Right lobe of liver (tissue), 6 donors: Measurements from ENCODE around the gene LGALS7. TPM values are rescaled to one million over a fixed set of nuclear protein-coding genes. Genes with fewer than 3 reads are reported as not detected.

Experiments used
- ATAC-seq, 4 donors: fragments of 200-7000 bp; cut with Tn5 transposase; one replicate each; pipeline ENCODE4 v1.9.1; 2020; ENCODE audit warnings: mild to moderate bottlenecking in 4 of 4, moderate library complexity in 4 of 4
- DNase-seq, 3 donors: peaks; one replicate each; pipeline ENCODE4 v3.0.0-alpha.2; 2020
- H3K27ac ChIP-seq, 3 donors: fragments of 200-600 bp; one replicate each; pipeline ENCODE4 v1.8.0; 2022
- H3K27me3 ChIP-seq, 2 donors: fragments of 200-600 bp; one replicate each; pipeline ENCODE4 v1.8.0; 2022
- H3K36me3 ChIP-seq, 4 donors: fragments of 200-600 bp; sonication (generic) in 1 of 4; one replicate each; pipeline versions ENCODE4 v1.5.1 to v1.8.0; 2017 to 2022; ENCODE audit warnings: control low read depth in 1 of 4
- H3K4me1 ChIP-seq, 4 donors: fragments of 200-600 bp; sonication (generic) in 1 of 4; one replicate each; pipeline versions ENCODE4 v1.5.1 to v1.8.0; 2017 to 2022; ENCODE audit warnings: control low read depth in 1 of 4
- H3K4me3 ChIP-seq, 3 donors: fragments of 200-600 bp; one replicate each; pipeline ENCODE4 v1.8.0; 2022
- H3K9me3 ChIP-seq, 4 donors: fragments of 200-600 bp; sonication (generic) in 1 of 4; one replicate each; pipeline versions ENCODE4 v1.5.1 to v1.8.0; 2017 to 2022; ENCODE audit warnings: control low read depth in 1 of 4
- POLR2A ChIP-seq: fragments of 450-650 bp; IDR thresholded peaks from one replicate; pipeline ENCODE4 v1.6.1; 2017; ENCODE audit warnings: antibody characterized with exemption, mild to moderate bottlenecking
- WGBS: methylation state at CpG from one replicate; pipeline ENCODE4 v1.1.6; 2018; ENCODE audit warnings: low coverage, low lambda C conversion rate; ENCODE audit not compliant: insufficient coverage; ENCODE audit errors: missing lambda C conversion rate; 5-methylcytosine and 5-hydroxymethylcytosine counted together
- intact Hi-C, 2 donors: fragments of 100-400 bp; cut with DNase I; formaldehyde crosslinking; loops; one replicate each; pipeline versions ENCODE4 v1.11.2 to v1.14.1; 2022
- total RNA-seq, 6 experiments: library from RNA; depleted of rRNA in 2 of 6; stranded (reverse); fragments of >200 nt in 2 of 6; fragmentation: NEBNext Ultra II Directional in 3 of 6; extraction: Animal tissue kit (Norgen Biotek cat#: 25700) in 3 of 6; gene quantifications; one replicate each; pipeline versions ENCODE4 v1.1.0 to v1.2.4, GENCODE V29; 2016 to 2023
- TF ChIP-seq, protein P1 (sequence below), 4 donors: fragments of 200-600 bp in 3 of 4; fragments of 450-650 bp in 1 of 4; IDR thresholded peaks; one replicate each; pipeline versions ENCODE4 v1.5.1 to v1.8.0; 2016 to 2022; ENCODE audit warnings: antibody characterized with exemption in 4 of 4, mild to moderate bottlenecking in 2 of 4
- donor health status: DM: no; HTN: yes; CAD: no.
- donor health status: DM: no; HTN: no; CAD: no.
- donor health status: DM: no; HTN: no; CAD: no.
- donor health status: DM: no; HTN: yes; CAD: no.
- donor health status: DM: no; HTN: yes; CAD: no.

LGALS7 gene
- total RNA-seq, 6 experiments from 2014 or later: not detected

DNA sequence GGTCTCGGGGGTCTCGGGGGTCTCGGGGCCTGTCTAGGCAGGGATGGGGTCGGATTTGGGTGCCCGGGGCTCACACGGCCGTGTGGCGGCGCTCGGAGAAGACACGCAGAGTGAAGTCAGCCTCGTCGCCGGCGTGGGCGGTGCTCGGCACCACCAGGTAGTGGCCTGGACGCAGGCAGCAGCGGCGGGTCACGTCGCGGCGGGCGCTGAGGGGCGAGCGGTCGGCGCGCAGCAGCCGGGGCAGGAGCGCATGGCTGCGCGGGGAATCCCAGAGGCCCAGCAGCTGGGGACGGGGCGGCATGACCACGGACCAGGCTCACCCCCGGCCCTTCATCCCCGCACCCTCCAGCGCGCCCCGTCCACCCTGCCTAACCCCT, 37.3 kb downstream of the LGALS7 start:
- intact Hi-C loops: no loop called here
- DNase-seq (peak; percentile 67 to 76 (median 75)), ATAC-seq (peak; percentile 20 to 69 (median 42))
- 0% methylated on average over 1 of the region's 42 CpGs for WGBS
- Histone ChIP-seq H3K27ac (peak overlapping the region; percentile 33 to 53 (median 40)), H3K4me3 (peak overlapping the region; percentile 27 to 54 (median 32)), H3K36me3 (peaks cover 0 to 4% (median 0%) of the 10 kb centered on the region in 4 donors), H3K4me1 (peaks cover 0 to 12% (median 3%) of the 10 kb centered on the region in 4 donors), H3K9me3 (no peaks in the 10 kb centered on the region), H3K27me3 (no peaks in the 10 kb centered on the region)
- TF ChIP-seq, protein P1, sequence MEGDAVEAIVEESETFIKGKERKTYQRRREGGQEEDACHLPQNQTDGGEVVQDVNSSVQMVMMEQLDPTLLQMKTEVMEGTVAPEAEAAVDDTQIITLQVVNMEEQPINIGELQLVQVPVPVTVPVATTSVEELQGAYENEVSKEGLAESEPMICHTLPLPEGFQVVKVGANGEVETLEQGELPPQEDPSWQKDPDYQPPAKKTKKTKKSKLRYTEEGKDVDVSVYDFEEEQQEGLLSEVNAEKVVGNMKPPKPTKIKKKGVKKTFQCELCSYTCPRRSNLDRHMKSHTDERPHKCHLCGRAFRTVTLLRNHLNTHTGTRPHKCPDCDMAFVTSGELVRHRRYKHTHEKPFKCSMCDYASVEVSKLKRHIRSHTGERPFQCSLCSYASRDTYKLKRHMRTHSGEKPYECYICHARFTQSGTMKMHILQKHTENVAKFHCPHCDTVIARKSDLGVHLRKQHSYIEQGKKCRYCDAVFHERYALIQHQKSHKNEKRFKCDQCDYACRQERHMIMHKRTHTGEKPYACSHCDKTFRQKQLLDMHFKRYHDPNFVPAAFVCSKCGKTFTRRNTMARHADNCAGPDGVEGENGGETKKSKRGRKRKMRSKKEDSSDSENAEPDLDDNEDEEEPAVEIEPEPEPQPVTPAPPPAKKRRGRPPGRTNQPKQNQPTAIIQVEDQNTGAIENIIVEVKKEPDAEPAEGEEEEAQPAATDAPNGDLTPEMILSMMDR (IDR thresholded peaks at IDR 0.05): no peak
- TF ChIP-seq POLR2A: peak; percentile 55

DNA sequence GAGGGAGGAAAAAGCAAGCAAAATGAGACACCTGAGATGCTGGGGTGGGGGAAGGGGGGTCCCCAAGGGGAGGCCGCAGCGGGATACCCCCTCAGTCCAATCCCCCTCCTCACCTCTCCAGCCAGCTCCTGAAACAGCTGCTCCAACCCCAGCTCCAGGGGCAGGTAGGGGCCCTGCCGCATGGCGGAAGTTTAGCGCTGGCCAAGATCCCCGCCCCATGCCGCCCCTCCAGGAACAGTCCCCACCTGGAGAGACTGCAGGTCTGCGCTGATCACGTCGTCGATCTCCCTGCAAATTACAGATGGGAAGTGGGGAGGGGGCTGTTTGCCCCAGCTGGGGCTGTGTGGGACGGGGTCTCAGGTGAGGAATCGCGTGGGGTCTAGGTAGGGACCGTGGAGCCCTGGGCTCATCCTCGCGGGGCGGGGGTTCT, 38.0 kb downstream of the LGALS7 start:
- ATAC-seq (no peak), DNase-seq (peak in 2 of 3 donors; percentile 56 to 64)
- Histone ChIP-seq H3K4me3 (no peak overlapping the region), H3K27me3 (no peaks in the 10 kb centered on the region), H3K36me3 (peaks cover 0 to 11% (median 3%) of the 10 kb centered on the region in 4 donors), H3K9me3 (no peaks in the 10 kb centered on the region), H3K27ac (peak overlapping the region in 1 of 3 donors; percentile 55), H3K4me1 (peaks cover 0 to 20% (median 3%) of the 10 kb centered on the region in 4 donors)
- WGBS: 55% methylated on average over 6 of the region's 18 CpGs
- intact Hi-C loops: no loop called here
- TF ChIP-seq, protein P1 (IDR thresholded peaks at IDR 0.05): no peak
- no peak for TF ChIP-seq POLR2A

DNA sequence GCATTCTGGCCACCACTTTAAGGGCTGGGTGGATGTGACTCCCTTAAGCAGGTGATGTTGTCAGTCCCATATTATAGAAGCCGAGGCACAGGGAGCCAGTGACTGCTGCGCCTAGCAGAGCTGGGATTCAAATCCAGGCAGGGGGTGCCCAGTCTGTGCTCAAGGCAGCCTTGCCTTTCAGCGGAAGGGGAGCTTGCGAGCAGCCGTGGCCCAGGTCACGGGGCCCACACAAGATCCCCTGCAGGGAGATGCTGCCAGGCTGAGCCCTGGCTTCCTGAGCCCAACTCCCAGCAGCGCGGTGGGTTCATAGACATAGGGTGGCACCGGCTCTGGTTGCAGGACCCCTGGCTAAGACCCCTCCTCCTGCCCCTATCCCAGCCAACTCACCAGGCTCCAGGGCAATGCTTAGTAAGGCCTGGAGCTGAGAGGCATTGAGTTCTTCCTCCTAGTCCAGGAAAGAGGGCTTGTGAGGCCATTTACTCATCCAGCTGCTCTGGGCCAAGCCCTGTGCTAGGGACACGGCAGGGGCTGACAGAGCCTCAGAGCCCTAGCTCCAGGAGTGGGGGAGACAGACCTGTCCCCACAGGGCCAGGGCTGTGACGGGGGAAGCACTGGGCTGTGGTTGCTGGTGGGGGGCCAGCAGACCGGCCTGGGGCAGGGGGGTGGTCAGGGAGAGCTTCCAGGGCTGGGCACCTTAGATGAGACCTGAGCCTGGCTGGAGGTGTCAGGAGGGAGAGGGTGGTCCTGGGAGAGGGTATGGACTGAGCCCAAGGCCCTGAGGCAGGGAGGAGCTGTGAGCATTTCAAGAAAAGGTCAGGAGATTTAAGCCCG, 38.7 kb downstream of the LGALS7 start:
- H3K4me3 ChIP-seq: no peak overlapping the region
- 54% methylated on average over 3 of the region's 13 CpGs for WGBS
- H3K27ac ChIP-seq: peak overlapping the region in 1 of 3 donors; percentile 55
- ATAC-seq (peak in 3 of 4 donors; percentile 1), DNase-seq (peak; percentile 38 to 58 (median 48))
- no peaks in the 10 kb centered on the region for H3K9me3 ChIP-seq
- no peak for TF ChIP-seq POLR2A
- TF ChIP-seq, protein P1 (IDR thresholded peaks at IDR 0.05): no peak
- intact Hi-C loops: no loop called here
- H3K4me1 ChIP-seq: peaks cover 0 to 25% (median 3%) of the 10 kb centered on the region in 4 donors
- no peaks in the 10 kb centered on the region for H3K27me3 ChIP-seq
- peaks cover 0 to 15% (median 4%) of the 10 kb centered on the region in 4 donors for H3K36me3 ChIP-seq

DNA sequence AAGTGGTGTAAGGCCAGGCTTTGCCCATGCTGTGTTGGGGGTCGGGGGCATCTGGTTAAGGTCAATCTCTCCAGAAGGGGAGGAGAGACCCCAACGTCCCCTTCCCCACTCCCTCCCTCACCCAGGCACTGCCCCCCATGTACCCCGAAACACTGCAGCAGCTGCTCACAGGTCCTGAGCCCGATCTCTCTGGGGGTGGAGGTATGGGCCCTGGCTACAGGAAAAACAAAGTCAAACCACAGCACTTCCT, 39.2 kb downstream of the LGALS7 start:
- Histone ChIP-seq H3K9me3 (no peaks in the 10 kb centered on the region), H3K27ac (peak overlapping the region in 2 of 3 donors; percentile 22 to 55), H3K4me1 (peaks cover 0 to 25% (median 3%) of the 10 kb centered on the region in 4 donors), H3K4me3 (no peak overlapping the region), H3K27me3 (no peaks in the 10 kb centered on the region), H3K36me3 (peaks cover 0 to 19% (median 4%) of the 10 kb centered on the region in 4 donors)
- TF ChIP-seq, protein P1 (IDR thresholded peaks at IDR 0.05): no peak
- no peak for TF ChIP-seq POLR2A
- intact Hi-C loops: no loop called here
- no CpG with 5 or more reads among the region's 4 CpGs for WGBS
- DNase-seq (peak in 1 of 3 donors; percentile 45), ATAC-seq (no peak)
